GM13976 (cell line): ENCODE results near the gene BCAS3.

ENCODE experiments used
- DNase-seq: peaks from one replicate; pipeline ENCODE4 v3.0.0; 2012; ENCODE audit warnings: low spot score
- CTCF ChIP-seq: IDR thresholded peaks from 2 replicates; pipeline ENCODE4 v1.5.1; 2012; ENCODE audit warnings: borderline replicate concordance, mild to moderate bottlenecking; ENCODE audit not compliant: insufficient read depth; ENCODE audit errors: extremely low read depth, missing control alignments, control extremely low read depth
- in situ Hi-C: fragments of 300-500 bp; cut with MboI; formaldehyde crosslinking; loops from one replicate; pipeline ENCODE4 v1.12.0; 2022; ENCODE audit warnings: low sequenced_read_pairs, mixed read lengths, inconsistent platforms; ENCODE audit not compliant: unreplicated experiment

The BCAS3 gene

GRCh38 chr17:60679287-60679686, 1.6 kb downstream of the BCAS3 start:
- TF ChIP-seq CTCF = no peak
- DNase-seq = no peak
- in situ Hi-C loops = no loop called here

GRCh38 chr17:60680754-60681153, 3.1 kb downstream of the BCAS3 start:
- in situ Hi-C loops = no loop called here
- no peak for TF ChIP-seq CTCF
- DNase-seq = no peak

- TF ChIP-seq CTCF = no peak
- in situ Hi-C loops = no loop called here
- no peak for DNase-seq
These were observed 7.8 kb downstream of the BCAS3 start for GRCh38 chr17:60685437-60685836.

DNA sequence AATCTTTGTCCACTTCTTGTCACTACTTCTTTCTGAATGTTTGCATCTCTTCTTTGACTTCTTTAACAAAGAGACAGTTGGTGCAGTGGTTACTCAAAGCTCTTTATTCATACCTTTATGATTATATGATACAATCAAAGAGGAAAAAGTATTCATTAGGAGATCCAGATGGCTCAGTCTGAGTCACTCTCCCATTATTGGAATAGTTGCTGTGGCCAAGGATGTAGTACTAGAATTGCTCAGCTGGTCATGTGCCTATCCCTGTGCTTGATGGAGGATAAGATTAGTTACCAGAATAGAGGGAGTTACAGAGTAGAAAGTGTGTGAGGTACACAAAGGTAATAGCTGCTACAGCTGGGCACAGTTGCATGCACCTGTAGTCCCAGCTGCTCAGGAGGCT, 18.3 kb downstream of the BCAS3 start:
- no peak for DNase-seq

DNA sequence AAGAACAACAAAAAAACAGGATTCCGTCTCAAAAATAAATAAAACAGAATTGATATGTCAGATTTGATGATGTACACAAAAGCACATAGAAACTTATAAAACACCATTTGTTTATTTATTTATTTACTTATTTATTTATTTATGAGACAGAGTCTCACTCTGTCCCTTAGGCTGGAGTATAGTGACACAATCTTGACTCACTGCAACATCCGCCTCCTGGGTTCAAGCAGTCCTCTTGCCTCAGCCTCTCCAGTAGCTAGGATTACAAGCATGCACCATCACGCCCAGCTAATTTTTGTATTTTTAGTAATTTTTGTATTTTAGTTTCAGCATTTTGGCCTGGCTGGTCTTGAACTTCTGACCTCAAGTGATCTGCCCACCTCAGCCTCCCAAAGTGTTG, 21.4 kb downstream of the BCAS3 start:
- in situ Hi-C loops = no loop called here
- no peak for DNase-seq
- no peak for TF ChIP-seq CTCF

More for the DNA sequence above, 18.3 kb downstream of the BCAS3 start:
- TF ChIP-seq CTCF = no peak
- in situ Hi-C loops = no loop called here

DNA sequence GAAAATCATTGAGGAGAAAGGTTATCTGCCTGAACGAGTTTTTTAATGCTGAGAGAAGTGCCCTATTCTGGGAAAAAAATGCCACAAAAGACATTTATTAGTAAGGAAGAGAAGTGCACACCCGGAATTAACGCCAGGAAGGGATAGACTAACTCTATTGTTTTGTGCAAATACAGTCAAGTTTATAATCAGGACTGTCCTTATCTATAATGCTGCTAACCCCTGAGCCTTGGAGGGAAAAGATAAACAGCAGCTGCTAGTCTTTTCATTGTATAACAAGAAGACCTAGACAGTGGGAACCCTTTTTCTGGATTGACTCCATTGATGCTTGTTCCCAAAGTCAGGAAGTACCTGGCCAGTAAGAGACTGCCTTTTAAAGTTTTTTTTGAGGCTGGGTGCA, 26.5 kb downstream of the BCAS3 start:
- TF ChIP-seq CTCF = no peak
- DNase-seq = no peak
- in situ Hi-C loops = no loop called here

GRCh38 chr17:60712675-60713074, 35.0 kb downstream of the BCAS3 start:
- TF ChIP-seq CTCF = no peak
- DNase-seq = no peak
- in situ Hi-C loops = no loop called here
